Stimulated activated CD8-positive, alpha-beta memory T cell treated with anti-CD3 and anti-CD28 coated beads, Interleukin-15, amount 100 ng/mL, for 4 hours (primary cell): Measurements from ENCODE around the gene GPRIN3.
"Not testable (repeated sequence)": the region's sequence is repeated elsewhere in the genome, so short reads cannot be mapped to it uniquely, and the experiment has no call there.

Experiments
- DNase-seq, 2 donors: peaks; one replicate each; pipeline ENCODE4 v3.0.0-alpha.2; 2020; ENCODE audit warnings: low read depth in 2 of 2

The GPRIN3 gene

DNA sequence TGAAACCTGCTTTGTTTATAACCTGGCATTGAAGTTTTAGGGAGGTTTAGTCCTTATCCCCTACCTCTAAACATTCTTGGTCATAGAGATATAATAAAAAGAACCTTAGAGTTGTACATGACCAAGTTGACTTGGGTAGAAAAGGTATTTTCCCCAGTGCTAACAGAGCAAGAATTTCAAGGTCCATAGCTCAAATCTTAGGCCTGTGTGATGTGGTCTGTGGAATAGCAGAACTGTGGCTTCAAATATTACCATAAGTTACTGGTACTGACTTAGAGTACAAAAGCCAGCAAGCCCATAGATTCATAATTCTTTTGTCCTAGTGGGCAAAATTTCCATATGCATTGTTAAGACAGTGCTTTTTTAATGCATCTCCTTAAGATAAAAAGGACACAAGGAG, 91.2 kb downstream of the GPRIN3 start:
- no peak for DNase-seq

DNA sequence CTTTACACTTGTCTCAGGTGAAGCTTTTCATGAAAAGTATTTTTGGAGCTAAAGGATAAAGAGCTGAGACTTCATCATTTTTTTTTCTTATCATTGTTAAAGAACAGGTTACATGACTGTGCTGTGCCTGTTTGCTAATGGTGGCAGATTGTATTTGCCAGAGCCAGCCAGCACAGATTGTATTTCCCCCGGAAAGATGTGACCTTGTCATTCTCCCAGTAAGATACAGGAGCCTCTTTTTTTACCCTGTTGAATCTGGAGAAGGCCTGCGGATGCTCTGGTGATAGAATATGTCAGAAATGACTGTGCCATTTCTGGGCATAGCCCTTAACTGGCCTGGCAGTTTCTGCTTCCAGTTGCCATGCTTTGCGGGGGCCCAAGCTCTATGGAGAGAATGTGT, 91.9 kb downstream of the GPRIN3 start:
- DNase-seq: no peak

DNA sequence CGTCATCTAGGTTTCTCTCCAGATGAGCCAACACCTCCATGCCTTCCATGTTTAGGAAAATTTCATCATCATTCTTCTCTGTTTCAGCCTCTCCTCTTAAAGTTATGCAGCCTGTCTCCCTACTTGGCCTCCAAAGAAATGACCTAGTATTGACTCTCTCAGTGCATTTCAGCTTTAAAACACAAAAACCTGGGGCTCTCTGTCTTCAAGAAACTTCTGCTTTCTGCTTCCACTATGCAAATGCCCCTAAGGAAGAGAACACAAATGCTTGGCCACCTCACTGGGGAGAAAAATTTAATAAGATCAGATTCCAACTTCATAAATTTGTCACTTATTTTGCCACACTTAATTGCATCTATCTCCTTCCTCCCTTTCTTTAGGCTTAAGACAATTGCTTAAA, 93.3 kb downstream of the GPRIN3 start:
- no peak for DNase-seq

DNA sequence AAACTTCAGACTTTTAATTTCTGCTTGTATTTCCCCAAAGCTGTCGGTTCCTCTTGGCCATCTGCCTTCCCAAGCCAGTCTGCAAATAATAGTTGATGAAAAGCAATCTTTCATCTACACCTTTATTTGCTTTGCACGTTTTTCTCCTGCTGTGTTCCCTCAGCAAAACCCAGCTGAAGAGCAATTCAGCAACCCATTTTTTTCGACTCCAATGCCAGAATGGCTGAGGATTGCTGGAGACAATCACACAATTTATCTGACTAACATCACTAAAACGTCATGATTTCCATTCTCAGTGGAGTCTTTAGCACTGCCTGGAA, 94.3 kb downstream of the GPRIN3 start:
- DNase-seq: no peak

DNA sequence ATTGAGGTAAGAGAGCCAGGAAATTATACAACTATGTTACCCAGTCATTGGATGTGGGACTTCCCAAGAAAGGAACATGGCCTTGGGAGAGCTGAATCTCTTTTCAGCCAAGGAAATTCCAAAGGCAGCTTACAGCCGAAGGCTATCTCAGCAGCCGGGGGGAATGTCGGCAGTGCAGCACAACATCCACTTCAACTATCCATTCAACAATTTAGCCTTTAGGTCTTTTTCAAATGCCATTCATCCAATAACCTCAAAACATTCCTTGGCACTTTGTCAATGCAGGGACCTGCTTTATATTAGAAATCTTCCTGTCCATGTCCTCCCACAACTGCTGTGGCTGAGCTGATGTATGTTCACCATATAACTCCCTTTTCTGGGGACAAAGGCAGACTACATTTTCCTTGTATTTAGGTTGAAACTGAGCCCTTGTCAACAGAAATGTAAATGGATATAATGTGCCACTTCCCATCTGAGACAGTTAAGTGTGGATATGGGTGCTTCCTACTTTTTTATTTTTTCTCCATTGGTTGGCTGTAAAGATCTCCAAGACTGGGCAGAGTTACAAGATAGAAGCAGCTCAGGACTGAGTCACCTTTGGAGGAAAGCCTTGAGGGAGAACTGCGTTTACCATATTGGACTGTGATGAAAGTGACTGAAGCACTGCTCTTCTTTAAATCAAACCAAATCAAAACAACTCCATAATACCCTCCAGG, 94.8 kb downstream of the GPRIN3 start:
- no peak for DNase-seq

DNA sequence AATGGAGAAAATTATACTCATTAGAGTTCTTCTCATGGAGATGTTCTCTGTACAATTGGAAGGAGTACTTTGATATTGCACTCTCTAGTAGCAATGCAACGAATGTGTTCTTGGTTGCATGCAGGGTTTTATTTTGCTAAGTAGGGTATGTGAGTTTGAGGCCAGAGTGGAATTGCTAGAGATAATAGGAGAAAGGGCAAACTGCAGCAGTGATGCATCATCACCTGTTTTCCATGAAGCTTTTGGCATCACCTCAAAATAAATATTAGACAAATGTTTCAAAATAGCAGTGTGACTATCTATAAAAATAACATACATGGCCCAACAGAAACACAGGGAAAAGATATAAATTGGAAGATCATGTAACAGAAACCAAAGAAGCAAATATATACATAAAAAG, 103.0 kb downstream of the GPRIN3 start:
- no peak for DNase-seq

DNA sequence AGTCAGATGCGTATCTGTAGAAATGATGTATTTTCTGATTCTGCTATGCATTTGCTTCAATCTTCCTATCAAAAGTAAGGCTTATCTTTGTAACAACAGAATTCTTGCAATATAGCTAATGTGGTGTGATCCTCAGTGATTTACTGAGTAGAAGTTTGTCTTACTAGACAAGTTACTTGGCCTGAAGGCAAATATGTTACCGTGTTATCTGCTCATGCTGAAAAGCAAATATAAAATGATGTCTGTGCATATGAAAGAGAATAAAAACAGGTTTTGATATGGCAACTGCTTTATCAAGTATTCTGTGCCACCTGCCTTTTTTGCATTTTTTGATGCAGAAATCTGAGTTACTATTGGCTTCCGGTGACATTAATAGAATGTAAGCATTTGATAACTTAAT, 103.7 kb downstream of the GPRIN3 start:
- no peak for DNase-seq

DNA sequence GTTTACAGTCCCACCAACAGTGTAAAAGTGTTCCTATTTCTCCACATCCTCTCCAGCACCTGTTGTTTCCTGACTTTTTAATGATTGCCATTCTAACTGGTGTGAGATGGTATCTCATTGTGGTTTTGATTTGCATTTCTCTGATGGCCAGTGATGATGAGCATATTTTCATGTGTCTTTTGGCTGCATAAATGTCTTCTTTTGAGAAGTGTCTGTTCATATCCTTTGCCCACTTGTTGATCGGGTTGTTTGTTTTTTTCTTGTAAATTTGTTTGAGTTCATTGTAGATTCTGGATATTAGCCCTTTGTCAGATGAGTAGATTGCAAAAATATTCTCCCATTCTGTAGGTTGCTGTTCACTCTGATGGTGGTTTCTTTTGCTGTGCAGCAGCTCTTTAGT, 108.2 kb downstream of the GPRIN3 start:
- DNase-seq: not testable (repeated sequence)

DNA sequence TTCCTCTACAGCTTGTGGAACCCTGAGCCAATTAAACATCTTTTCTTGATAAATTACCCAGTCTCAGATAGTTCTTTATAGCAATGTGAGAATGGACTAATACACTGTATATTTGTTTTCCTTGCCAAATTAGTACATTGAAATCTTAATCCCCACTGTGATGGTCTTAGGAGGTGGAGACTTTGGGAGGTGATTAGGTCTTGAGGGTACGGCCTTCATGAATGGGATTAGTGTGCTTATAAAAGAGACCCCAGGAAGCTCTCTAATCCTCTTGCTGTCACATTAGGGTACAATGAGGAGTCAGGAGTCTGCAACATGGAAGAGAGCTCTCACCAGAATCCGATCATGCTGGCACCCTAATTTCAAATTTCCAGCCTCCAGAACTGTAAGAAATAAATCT, 109.7 kb downstream of the GPRIN3 start:
- no peak for DNase-seq

DNA sequence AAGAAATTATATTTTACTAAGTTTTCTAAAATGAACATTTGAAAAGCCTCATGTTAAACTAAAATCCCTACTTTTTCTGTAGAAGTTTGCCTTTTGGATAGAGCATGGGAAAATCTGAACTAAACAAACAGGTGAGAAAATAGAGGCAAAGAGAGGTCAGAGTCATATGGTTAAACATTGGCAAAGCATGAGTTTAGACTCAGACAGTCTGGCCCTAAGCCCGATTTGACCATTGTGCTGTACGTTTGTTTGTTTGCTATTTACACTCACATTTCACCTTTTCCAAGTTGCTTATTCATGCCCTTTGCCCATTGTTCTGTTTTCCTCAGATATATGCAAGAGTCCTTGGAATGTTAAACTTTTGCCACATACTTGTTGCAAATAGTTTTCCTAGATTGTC, 110.9 kb downstream of the GPRIN3 start:
- DNase-seq: no peak

DNA sequence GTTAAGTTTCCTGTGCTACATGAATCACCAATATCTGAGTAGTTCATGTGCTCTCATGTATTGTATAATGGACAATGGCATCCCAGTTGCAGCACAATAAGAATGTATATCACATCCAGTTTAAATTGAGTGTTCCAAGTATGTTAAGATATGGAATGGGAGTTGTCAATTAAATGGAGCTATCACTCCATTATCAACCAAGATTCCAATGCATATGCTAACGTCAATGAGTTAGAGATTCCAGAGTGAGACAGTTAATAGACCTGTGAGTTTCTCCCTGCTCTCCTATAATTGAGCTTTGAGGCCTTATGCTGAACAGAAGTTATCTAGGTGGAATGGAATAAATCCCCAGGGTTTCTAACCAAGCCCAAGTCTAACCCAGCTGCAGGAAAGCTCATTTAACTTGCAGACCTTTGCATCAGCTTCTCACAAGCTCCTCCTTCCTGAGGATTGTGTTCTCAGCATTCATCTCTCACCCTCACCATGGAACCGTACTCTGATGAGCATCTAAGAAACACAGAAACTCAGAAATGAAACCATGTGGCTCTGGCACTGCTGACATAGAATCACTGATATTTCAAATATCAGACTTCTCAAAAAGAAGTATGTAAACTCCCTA, 111.4 kb downstream of the GPRIN3 start:
- no peak for DNase-seq

DNA sequence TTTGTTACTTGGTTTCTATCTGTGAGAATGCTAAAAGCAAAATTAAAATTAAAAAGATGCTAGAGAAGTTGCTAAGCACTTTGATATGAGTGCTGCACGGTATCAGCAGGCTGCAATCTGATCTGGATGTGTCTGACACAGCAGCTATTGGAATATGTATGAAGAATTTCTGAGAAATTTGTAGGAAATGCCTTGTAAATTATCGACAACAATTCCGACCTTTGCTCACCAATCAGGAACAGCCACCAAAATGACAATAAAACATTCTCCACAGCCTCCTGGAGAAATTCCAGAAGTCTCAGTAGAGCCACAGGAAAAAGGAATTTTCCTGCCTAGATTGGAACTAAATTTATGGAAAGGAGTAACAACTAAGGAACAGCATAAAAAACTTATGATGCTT, 113.8 kb downstream of the GPRIN3 start:
- no peak for DNase-seq
